Sigmoid colon (tissue), 7 donors: ENCODE results near the gene GJD4. TPM values are rescaled to one million over a fixed set of nuclear protein-coding genes. Genes with fewer than 3 reads are reported as not detected.
A peak's percentile ranks its signal among the peaks of the same experiment; 100 is the strongest.

Experiments
- DNase-seq: peaks from one replicate; pipeline ENCODE4 v3.0.0-alpha.2; 2019
- H3K27ac ChIP-seq, 4 donors: fragments of 200-600 bp; sonication (generic); one replicate each; pipeline ENCODE4 v1.5.1; 2016 to 2019; ENCODE audit warnings: mild to moderate bottlenecking in 1 of 4
- H3K27me3 ChIP-seq, 3 donors: fragments of 200-600 bp; sonication (generic); one replicate each; pipeline ENCODE4 v1.5.1; 2019; ENCODE audit warnings: mild to moderate bottlenecking in 1 of 3
- H3K36me3 ChIP-seq, 4 donors: fragments of 200-600 bp; sonication (generic); one replicate each; pipeline ENCODE4 v1.5.1; 2016 to 2019
- H3K4me1 ChIP-seq, 4 donors: fragments of 200-600 bp; sonication (generic); one replicate each; pipeline ENCODE4 v1.5.1; 2017 to 2019
- H3K4me3 ChIP-seq, 4 donors: fragments of 200-600 bp; sonication (generic); one replicate each; pipeline ENCODE4 v1.5.1; 2017 to 2019; ENCODE audit warnings: mild to moderate bottlenecking in 2 of 4, moderate library complexity in 1 of 4
- H3K9me3 ChIP-seq, 4 donors: fragments of 200-600 bp in 3 of 4; sonication (generic) in 3 of 4; one replicate each; pipeline versions ENCODE4 v1.5.1 to v1.6.1; 2013 to 2019
- CTCF ChIP-seq, 4 experiments: fragments of 450-650 bp in 3 of 4; fragments of 200-600 bp in 1 of 4; IDR thresholded peaks; one replicate each; pipeline ENCODE4 v1.5.1; 2016 to 2019; ENCODE audit warnings: antibody characterized with exemption in 4 of 4, mild to moderate bottlenecking in 3 of 4, moderate library complexity in 2 of 4
- EP300 ChIP-seq, 4 donors: sonication (generic); formaldehyde crosslinking; IDR thresholded peaks; one replicate each; pipeline ENCODE4 v1.6.1; 2017; ENCODE audit warnings: antibody characterized with exemption in 4 of 4
- POLR2A ChIP-seq, 2 donors: fragments of 450-650 bp; IDR thresholded peaks; one replicate each; pipeline ENCODE4 v1.6.1; 2016; ENCODE audit warnings: antibody characterized with exemption in 2 of 2, mild to moderate bottlenecking in 2 of 2, moderate library complexity in 2 of 2
- POLR2AphosphoS5 ChIP-seq, 4 donors: sonication (generic); formaldehyde crosslinking; IDR thresholded peaks; one replicate each; pipeline ENCODE4 v1.6.1; 2017; ENCODE audit warnings: antibody characterized with exemption in 4 of 4
- WGBS, 2 donors: extraction: QIAGEN DNeasy Blood & Tissue Kit; methylation state at CpG; one replicate each; pipeline ENCODE4 v1.1.7; 2013; 5-methylcytosine and 5-hydroxymethylcytosine counted together
- intact Hi-C: fragments of 100-400 bp; cut with DNase I; formaldehyde crosslinking; loops from one replicate; pipeline ENCODE4 v1.15.1; 2023
- polyA plus RNA-seq, 3 donors: library from polyadenylated mRNA; stranded (reverse); fragments of 200-250 nt; gene quantifications; one replicate each; pipeline ENCODE4 v1.2.3, GENCODE V29; 2013
- total RNA-seq, 4 donors: library from RNA; depleted of rRNA; stranded (reverse); fragments of >200 nt; gene quantifications; one replicate each; pipeline ENCODE4 v1.1.0, GENCODE V29; 2016
- donor health status: healthy with polysubstance abuse.
- donor health status: Bipolar disorder and iron deficiency.
- donor health status: healthy.

GJD4 gene
- total and polyA plus RNA-seq, 7 donors: not detected

GRCh38 chr10:35640951-35641675 lies 36.0 kb downstream of the GJD4 start:
- TF ChIP-seq POLR2AphosphoS5 (IDR thresholded peaks at IDR 0.05) (no peak), POLR2A (IDR thresholded peaks at IDR 0.05) (no peak), CTCF (IDR thresholded peaks at IDR 0.05) (no peak), EP300 (IDR thresholded peaks at IDR 0.05) (no peak)
- intact Hi-C loops: loop anchor here (2.0 to 10.0 kb wide), 3 partner anchors 180 to 614 kb away; no protein-coding TSS in a partner anchor
- Histone ChIP-seq H3K27ac (peak overlapping the region; percentile 89 to 98 (median 92)), H3K4me3 (peak overlapping the region; percentile 66 to 97 (median 78)), H3K36me3 (no peaks in the 10 kb centered on the region), H3K27me3 (no peaks in the 10 kb centered on the region), H3K9me3 (no peaks in the 10 kb centered on the region), H3K4me1 (peaks cover 0 to 54% (median 40%) of the 10 kb centered on the region in 4 donors)
- 0 to 1% methylated on average over 72 of the region's 72 CpGs for WGBS, 2 donors
- peak; percentile 82 for DNase-seq

GRCh38 chr10:35641676-35642034 lies 36.5 kb downstream of the GJD4 start:
- H3K4me1 ChIP-seq: peaks cover 0 to 49% (median 37%) of the 10 kb centered on the region in 4 donors
- H3K9me3 ChIP-seq: no peaks in the 10 kb centered on the region
- no peaks in the 10 kb centered on the region for H3K27me3 ChIP-seq
- H3K27ac ChIP-seq: peak overlapping the region; percentile 89 to 98 (median 92)
- no peak for TF ChIP-seq EP300 (IDR thresholded peaks at IDR 0.05)
- no peak for TF ChIP-seq CTCF (IDR thresholded peaks at IDR 0.05)
- TF ChIP-seq POLR2AphosphoS5 (IDR thresholded peaks at IDR 0.05): no peak
- DNase-seq: no peak
- peak overlapping the region; percentile 66 to 97 (median 78) for H3K4me3 ChIP-seq
- H3K36me3 ChIP-seq: no peaks in the 10 kb centered on the region
- 0 to 1% methylated on average over 54 of the region's 54 CpGs for WGBS, 2 donors
- intact Hi-C loops: loop anchor here (2.0 to 10.0 kb wide), 5 partner anchors 85 to 613 kb away; no protein-coding TSS in a partner anchor

- Histone ChIP-seq H3K36me3 (no peaks in the 10 kb centered on the region), H3K27ac (peak within 1 kb of the TSS; percentile 89 to 98 (median 92)), H3K4me1 (peaks cover 0 to 43% (median 34%) of the 10 kb centered on the region in 4 donors), H3K9me3 (no peaks in the 10 kb centered on the region), H3K27me3 (no peaks in the 10 kb centered on the region), H3K4me3 (peak within 1 kb of the TSS; percentile 66 to 97 (median 78))
- peak; percentile 96 for DNase-seq
- no peak for TF ChIP-seq EP300 (IDR thresholded peaks at IDR 0.05)
- peak; percentile 92 to 93 for TF ChIP-seq POLR2A (IDR thresholded peaks at IDR 0.05)
- peak; percentile 95 to 99 (median 98) for TF ChIP-seq POLR2AphosphoS5 (IDR thresholded peaks at IDR 0.05)
- TF ChIP-seq CTCF (IDR thresholded peaks at IDR 0.05): peak in 1 of 4 experiments; percentile 24
- 0 to 1% methylated on average over 80 of the region's 80 CpGs for WGBS, 2 donors
- intact Hi-C loops: loop anchor here (2.0 to 10.0 kb wide), 4 partner anchors 85 to 613 kb away; no protein-coding TSS in a partner anchor
Observed at GRCh38 chr10:35642035-35642792, 37.1 kb downstream of the GJD4 start, which contains the start of gene FZD8. Gene FZD8 (minus strand): TSS chr10:35642296. CDS start chr10:35641429, 867 bp downstream.

- TF ChIP-seq CTCF (IDR thresholded peaks at IDR 0.05): no peak
- no peak for TF ChIP-seq POLR2AphosphoS5 (IDR thresholded peaks at IDR 0.05)
- no peak for TF ChIP-seq POLR2A (IDR thresholded peaks at IDR 0.05)
- no peak for TF ChIP-seq EP300 (IDR thresholded peaks at IDR 0.05)
Observed at GRCh38 chr10:35642793-35643114, 37.6 kb downstream of the GJD4 start.

More at GRCh38 chr10:35642793-35643114, 37.6 kb downstream of the GJD4 start:
- Histone ChIP-seq H3K36me3 (no peaks in the 10 kb centered on the region), H3K27me3 (no peaks in the 10 kb centered on the region), H3K4me3 (peak overlapping the region; percentile 66 to 97 (median 78)), H3K9me3 (no peaks in the 10 kb centered on the region), H3K4me1 (peaks cover 0 to 41% (median 29%) of the 10 kb centered on the region in 4 donors), H3K27ac (peak overlapping the region; percentile 89 to 98 (median 92))
- intact Hi-C loops: loop anchor here (2.0 to 10.0 kb wide), 4 partner anchors 84 to 612 kb away; no protein-coding TSS in a partner anchor
- DNase-seq: no peak
- WGBS, 2 donors: 1% methylated on average over 17 of the region's 17 CpGs
